GM23248 (cell line): ENCODE results near the gene POMC. TPM values are rescaled to one million over a fixed set of nuclear protein-coding genes. Genes with fewer than 3 reads are reported as not detected.
"Not testable (repeated sequence)": the region's sequence is repeated elsewhere in the genome, so short reads cannot be mapped to it uniquely, and the experiment has no call there.

Source experiments
- DNase-seq: peaks from one replicate; pipeline ENCODE4 v3.0.0-alpha.2; 2015
- H2AFZ ChIP-seq: fragments of 200-600 bp; sonication (generic); 2 replicates; pipeline ENCODE4 v1.6.1; 2016; ENCODE audit warnings: antibody characterized with exemption
- H3F3A ChIP-seq: fragments of 200-600 bp; sonication (generic); 2 replicates; pipeline ENCODE4 v1.6.1; 2016; ENCODE audit warnings: mild to moderate bottlenecking, antibody characterized with exemption, mixed run types; ENCODE audit not compliant: insufficient read depth
- H3K27ac ChIP-seq: fragments of 200-600 bp; sonication (generic); 2 replicates; pipeline ENCODE4 v1.5.1; 2016; ENCODE audit warnings: mild to moderate bottlenecking
- H3K27me3 ChIP-seq: fragments of 200-600 bp; sonication (generic); replicated peaks from 2 replicates; pipeline ENCODE4 v1.6.1; 2016; ENCODE audit warnings: mild to moderate bottlenecking; ENCODE audit not compliant: insufficient read depth
- H3K36me3 ChIP-seq: fragments of 200-600 bp; sonication (generic); 2 replicates; pipeline ENCODE4 v1.6.1; 2016; ENCODE audit warnings: low read depth, mild to moderate bottlenecking
- H3K4me1 ChIP-seq: fragments of 200-600 bp; sonication (generic); 2 replicates; pipeline ENCODE4 v1.6.1; 2016; ENCODE audit warnings: mild to moderate bottlenecking; ENCODE audit not compliant: insufficient read depth
- H3K4me2 ChIP-seq: fragments of 200-600 bp; sonication (generic); one replicate; pipeline ENCODE4 v1.6.1; 2016; ENCODE audit warnings: mild to moderate bottlenecking; ENCODE audit not compliant: unreplicated experiment
- H3K4me3 ChIP-seq: fragments of 200-600 bp; sonication (generic); 2 replicates; pipeline ENCODE4 v1.5.1; 2016; ENCODE audit warnings: mild to moderate bottlenecking
- H3K79me2 ChIP-seq: fragments of 200-600 bp; sonication (generic); 2 replicates; pipeline ENCODE4 v1.6.1; 2016; ENCODE audit warnings: mild to moderate bottlenecking; ENCODE audit not compliant: insufficient read depth
- H3K9ac ChIP-seq: fragments of 200-600 bp; sonication (generic); 2 replicates; pipeline ENCODE4 v1.6.1; 2016; ENCODE audit warnings: mild to moderate bottlenecking
- H3K9me2 ChIP-seq: fragments of 200-600 bp; sonication (generic); 2 replicates; pipeline ENCODE4 v1.6.1; 2016; ENCODE audit warnings: mixed run types, mild to moderate bottlenecking, moderate library complexity; ENCODE audit not compliant: insufficient read depth
- H3K9me3 ChIP-seq: fragments of 200-600 bp; sonication (generic); one replicate; pipeline ENCODE4 v1.6.1; 2017; ENCODE audit warnings: low read depth
- H4K20me1 ChIP-seq: fragments of 200-600 bp; sonication (generic); 2 replicates; pipeline ENCODE4 v1.6.0; 2016; ENCODE audit not compliant: insufficient read depth
- EZH2 ChIP-seq: fragments of 200-600 bp; sonication (generic); IDR thresholded peaks from 2 replicates; pipeline ENCODE4 v1.6.1; 2018; ENCODE audit warnings: antibody characterized with exemption, mild to moderate bottlenecking; ENCODE audit not compliant: insufficient read depth, poor library complexity, severe bottlenecking
- EZH2phosphoT487 ChIP-seq: fragments of 200-600 bp; sonication (generic); IDR thresholded peaks from 2 replicates; pipeline ENCODE4 v1.6.1; 2018; ENCODE audit warnings: antibody characterized with exemption, moderate library complexity, mild to moderate bottlenecking, low read depth; ENCODE audit not compliant: insufficient read depth
- WGBS, 2 experiments: methylation state at CpG; one replicate each; pipeline ENCODE4 v1.1.6; 2015 to 2017; ENCODE audit warnings: low lambda C conversion rate in 2 of 2, low coverage in 1 of 2; ENCODE audit errors: missing lambda C conversion rate in 2 of 2; 5-methylcytosine and 5-hydroxymethylcytosine counted together
- in situ Hi-C: fragments of 300-500 bp; cut with MboI; formaldehyde crosslinking; loops from 2 replicates; pipeline ENCODE4 v1.15.0; 2020
- polyA plus RNA-seq: library from polyadenylated mRNA; unstranded; fragments of >200 nt; fragmentation: Nextera tagmentation; extraction: Ambion mirVana; gene quantifications from 2 replicates; pipeline ENCODE4 v1.2.1, GENCODE V29; 2016
- total RNA-seq: library from RNA; depleted of rRNA; stranded (reverse); fragments of >200 nt; shearing (Covaris generic); gene quantifications from 2 replicates; pipeline ENCODE4 v1.2.3, GENCODE V29; 2014

The POMC gene
- total and polyA plus RNA-seq, 2 experiments from 2014 or later: 2.5 to 3.6 TPM

- WGBS, 2 experiments: 56 to 59% methylated on average over 8 of the region's 8 CpGs
- Histone ChIP-seq H3K4me1 (no peaks in the 10 kb centered on the region), H4K20me1 (no peaks in the 10 kb centered on the region), H3K9me2 (no peaks in the 10 kb centered on the region), H3K4me2 (no peak overlapping the region), H3K9me3 (no peaks in the 10 kb centered on the region), H3K27me3 (no peaks in the 10 kb centered on the region), H2AFZ (no peak overlapping the region), H3K27ac (no peak overlapping the region), H3K4me3 (no peak overlapping the region), H3K79me2 (no peaks in the 10 kb centered on the region), H3F3A (no peaks in the 10 kb centered on the region), H3K36me3 (no peaks in the 10 kb centered on the region), H3K9ac (no peak overlapping the region)
- no peak for DNase-seq
- TF ChIP-seq EZH2 (no peak), EZH2phosphoT487 (no peak)
- in situ Hi-C loops: no loop called here
Observed at GRCh38 chr2:25213229-25213628, 44.8 kb upstream of the POMC start.

DNA sequence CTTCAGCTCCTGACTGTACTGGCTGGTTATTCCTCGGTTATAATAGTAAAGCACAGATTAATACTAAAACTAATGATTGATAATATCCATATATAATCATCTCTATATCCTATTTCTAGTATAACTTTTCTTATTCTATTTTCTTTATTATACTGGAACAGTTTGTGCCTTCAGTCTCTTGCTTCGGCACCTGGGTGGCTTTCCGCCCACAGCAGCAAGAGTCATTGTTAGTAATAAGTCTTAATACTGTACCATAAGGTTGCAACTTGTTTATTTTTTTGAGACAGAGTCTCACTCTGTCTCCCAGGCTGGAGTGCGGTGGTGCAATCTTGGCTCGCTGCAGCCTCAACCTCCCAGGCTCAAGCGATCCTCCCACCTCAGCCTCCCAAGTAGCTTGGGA, 42.5 kb upstream of the POMC start:
- H2AFZ ChIP-seq, H3K9me3 ChIP-seq, H3F3A ChIP-seq, H3K36me3 ChIP-seq, H3K9me2 ChIP-seq, H4K20me1 ChIP-seq, H3K4me1 ChIP-seq, in situ Hi-C loops, H3K4me3 ChIP-seq, DNase-seq, H3K27ac ChIP-seq, H3K79me2 ChIP-seq, H3K4me2 ChIP-seq, H3K9ac ChIP-seq, H3K27me3 ChIP-seq: not testable (repeated sequence)
- WGBS, 2 experiments: 88 to 96% methylated on average over 6 of the region's 6 CpGs

DNA sequence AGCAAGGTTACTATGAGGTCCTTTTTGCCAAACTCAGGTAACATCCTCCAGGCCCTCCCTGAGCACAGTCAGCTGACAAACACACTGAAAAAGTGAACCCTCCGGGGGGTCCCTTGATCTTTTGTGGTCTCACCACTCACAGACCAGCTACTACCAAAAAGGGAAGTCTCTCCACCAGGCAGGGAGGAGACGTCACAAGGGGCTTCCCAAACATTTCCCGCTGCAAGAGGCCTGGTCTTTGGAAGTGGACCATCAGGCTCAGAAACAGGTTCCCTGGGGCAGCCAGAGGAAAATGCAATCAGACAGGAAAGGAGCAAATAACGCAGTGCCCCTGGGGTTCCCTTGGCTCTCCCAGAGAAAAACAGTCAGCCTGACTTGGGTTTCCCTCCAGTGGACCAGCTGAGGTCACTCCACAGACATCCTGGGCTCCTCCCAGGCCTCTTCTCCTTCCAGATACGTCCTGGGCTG, 38.7 kb upstream of the POMC start:
- Histone ChIP-seq H2AFZ (no peak overlapping the region), H3K4me1 (no peaks in the 10 kb centered on the region), H3K36me3 (no peaks in the 10 kb centered on the region), H3K9ac (no peak overlapping the region), H3K4me2 (no peak overlapping the region), H3K27me3 (no peaks in the 10 kb centered on the region), H3K27ac (no peak overlapping the region), H4K20me1 (no peaks in the 10 kb centered on the region), H3K4me3 (no peak overlapping the region), H3K79me2 (no peaks in the 10 kb centered on the region), H3K9me3 (no peaks in the 10 kb centered on the region), H3F3A (no peaks in the 10 kb centered on the region), H3K9me2 (no peaks in the 10 kb centered on the region)
- in situ Hi-C loops: no loop called here
- TF ChIP-seq EZH2 (no peak), EZH2phosphoT487 (no peak)
- WGBS, 2 experiments: 75% methylated on average over 5 of the region's 5 CpGs
- DNase-seq: no peak

- Histone ChIP-seq H3F3A (no peaks in the 10 kb centered on the region), H3K9me3 (no peaks in the 10 kb centered on the region), H3K36me3 (no peaks in the 10 kb centered on the region), H3K9ac (peak overlapping the region; percentile 75), H3K79me2 (no peaks in the 10 kb centered on the region), H3K9me2 (no peaks in the 10 kb centered on the region), H2AFZ (peak overlapping the region; percentile 84), H3K4me1 (no peaks in the 10 kb centered on the region), H3K4me3 (peak overlapping the region; percentile 62), H3K27ac (no peak overlapping the region), H3K27me3 (no peaks in the 10 kb centered on the region), H4K20me1 (no peaks in the 10 kb centered on the region), H3K4me2 (peak overlapping the region; percentile 35)
- DNase-seq: peak; percentile 64
- in situ Hi-C loops: no loop called here
- WGBS, 2 experiments: 18 to 19% methylated on average over 50 to 51 of the region's 59 CpGs
- TF ChIP-seq EZH2phosphoT487 (no peak), EZH2 (no peak)
Observed at GRCh38 chr2:25204190-25204838, 35.9 kb upstream of the POMC start.

DNA sequence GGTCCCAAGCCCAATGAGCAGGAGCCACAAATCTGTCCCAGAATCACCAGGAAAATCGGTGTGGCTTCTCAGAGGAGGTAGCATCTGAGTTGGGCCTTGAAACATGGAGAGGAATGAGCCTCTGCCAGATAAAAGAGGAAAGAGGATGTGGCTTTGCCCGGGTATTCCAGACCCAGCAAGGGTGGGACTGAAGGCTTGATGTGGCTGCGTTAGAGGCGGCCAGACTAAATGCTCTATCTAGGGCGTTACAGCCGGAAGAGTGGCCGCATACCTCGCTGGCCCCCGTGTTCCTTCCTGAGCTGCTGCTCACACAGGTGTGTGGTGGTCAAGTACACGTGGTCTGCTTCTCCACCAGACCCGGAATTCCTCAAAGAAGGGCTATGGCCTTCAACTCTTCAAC, 33.9 kb upstream of the POMC start:
- no peaks in the 10 kb centered on the region for H3K36me3 ChIP-seq
- no peak for DNase-seq
- no peaks in the 10 kb centered on the region; the same call in 1 of the 2 replicates for H3K27me3 ChIP-seq
- no peaks in the 10 kb centered on the region for H3K9me2 ChIP-seq
- in situ Hi-C loops: no loop called here
- H3K9me3 ChIP-seq: no peaks in the 10 kb centered on the region
- no peak overlapping the region for H3K9ac ChIP-seq
- no peaks in the 10 kb centered on the region for H3K4me1 ChIP-seq
- H3F3A ChIP-seq: no peaks in the 10 kb centered on the region
- H4K20me1 ChIP-seq: no peaks in the 10 kb centered on the region
- TF ChIP-seq EZH2phosphoT487: no peak
- no peak for TF ChIP-seq EZH2
- H3K4me3 ChIP-seq: no peak overlapping the region
- no peak overlapping the region for H3K27ac ChIP-seq
- H3K79me2 ChIP-seq: no peaks in the 10 kb centered on the region
- H2AFZ ChIP-seq: no peak overlapping the region
- 90 to 91% methylated on average over 11 of the region's 11 CpGs for WGBS, 2 experiments
- H3K4me2 ChIP-seq: no peak overlapping the region
